Uterus (tissue), 2 donors: ENCODE measurements around the gene PARG.

Experiments
- POLR2A ChIP-seq, 2 donors: fragments of 450-650 bp; IDR thresholded peaks; one replicate each; pipeline ENCODE4 v1.6.1; 2016; ENCODE audit warnings: antibody characterized with exemption in 2 of 2, mild to moderate bottlenecking in 1 of 2, moderate library complexity in 1 of 2
- TF ChIP-seq, protein P1 (sequence below), 4 experiments: fragments of 200-600 bp in 2 of 4; fragments of 450-650 bp in 2 of 4; sonication (generic) in 2 of 4; IDR thresholded peaks; one replicate each; pipeline ENCODE4 v1.5.1; 2016 to 2019; ENCODE audit warnings: antibody characterized with exemption in 4 of 4, mild to moderate bottlenecking in 2 of 4, moderate library complexity in 1 of 4

DNA sequence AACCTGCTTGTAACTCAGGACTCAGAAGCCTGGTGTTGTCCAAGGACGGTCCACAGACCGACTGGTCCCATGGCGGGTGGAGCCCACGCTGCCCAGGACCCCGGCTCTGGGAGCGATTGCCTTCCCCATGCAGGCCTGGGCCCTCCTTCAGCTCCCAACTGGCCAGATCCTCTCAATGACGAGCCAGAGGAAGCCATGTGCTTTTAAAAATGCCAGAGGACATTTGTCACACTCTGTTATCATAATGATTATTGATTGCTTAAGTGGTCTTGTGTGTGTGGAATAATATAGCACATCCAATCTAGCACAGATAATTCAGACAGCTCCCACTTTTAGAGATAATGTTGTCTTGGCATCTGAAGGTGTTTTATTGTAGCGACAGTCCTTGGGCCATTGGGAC is 157.1 kb downstream of the PARG start:
- TF ChIP-seq, protein P1, sequence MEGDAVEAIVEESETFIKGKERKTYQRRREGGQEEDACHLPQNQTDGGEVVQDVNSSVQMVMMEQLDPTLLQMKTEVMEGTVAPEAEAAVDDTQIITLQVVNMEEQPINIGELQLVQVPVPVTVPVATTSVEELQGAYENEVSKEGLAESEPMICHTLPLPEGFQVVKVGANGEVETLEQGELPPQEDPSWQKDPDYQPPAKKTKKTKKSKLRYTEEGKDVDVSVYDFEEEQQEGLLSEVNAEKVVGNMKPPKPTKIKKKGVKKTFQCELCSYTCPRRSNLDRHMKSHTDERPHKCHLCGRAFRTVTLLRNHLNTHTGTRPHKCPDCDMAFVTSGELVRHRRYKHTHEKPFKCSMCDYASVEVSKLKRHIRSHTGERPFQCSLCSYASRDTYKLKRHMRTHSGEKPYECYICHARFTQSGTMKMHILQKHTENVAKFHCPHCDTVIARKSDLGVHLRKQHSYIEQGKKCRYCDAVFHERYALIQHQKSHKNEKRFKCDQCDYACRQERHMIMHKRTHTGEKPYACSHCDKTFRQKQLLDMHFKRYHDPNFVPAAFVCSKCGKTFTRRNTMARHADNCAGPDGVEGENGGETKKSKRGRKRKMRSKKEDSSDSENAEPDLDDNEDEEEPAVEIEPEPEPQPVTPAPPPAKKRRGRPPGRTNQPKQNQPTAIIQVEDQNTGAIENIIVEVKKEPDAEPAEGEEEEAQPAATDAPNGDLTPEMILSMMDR (IDR thresholded peaks at IDR 0.05) = no peak
- TF ChIP-seq POLR2A (IDR thresholded peaks at IDR 0.05) = no peak
